Keratinocyte (primary cell): ENCODE measurements around the gene MRGPRF. TPM values are rescaled to one million over a fixed set of nuclear protein-coding genes. Genes with fewer than 3 reads are reported as not detected.
A peak's percentile ranks its signal among the peaks of the same experiment; 100 is the strongest.

ENCODE experiments used
- DNase-seq: peaks from one replicate; pipeline ENCODE4 v3.0.0-alpha.2; 2011; ENCODE audit warnings: low read depth, missing footprints, low spot score
- FAIRE-seq: peaks from 2 replicates; lab custom pipeline; 2011; peaks lifted over from hg19 to GRCh38; lab: Jason Lieb, UNC
- H2AFZ ChIP-seq: 2 replicates; pipeline ENCODE4 v1.6.0; 2012; ENCODE audit warnings: low read length, control low read depth, inconsistent platforms; ENCODE audit not compliant: control insufficient read depth
- H3K27ac ChIP-seq: 2 replicates; pipeline ENCODE4 v1.5.1; 2011; ENCODE audit warnings: low read length; ENCODE audit not compliant: control insufficient read depth, insufficient read depth
- H3K27me3 ChIP-seq: 3 replicates; pipeline ENCODE4 v1.6.0; 2011; ENCODE audit warnings: low read length; ENCODE audit not compliant: control insufficient read depth, insufficient read depth; ENCODE audit errors: extremely low read depth
- H3K36me3 ChIP-seq, 2 experiments: 2 replicates in 1 of 2; 3 replicates in 1 of 2; pipeline ENCODE4 v1.5.1; 2011; ENCODE audit warnings: low read length in 2 of 2, mild to moderate bottlenecking in 1 of 2; ENCODE audit not compliant: control insufficient read depth in 2 of 2, insufficient read depth in 2 of 2; ENCODE audit errors: extremely low read depth in 1 of 2
- H3K4me1 ChIP-seq: 3 replicates; pipeline ENCODE4 v1.5.1; 2011; ENCODE audit warnings: low read length; ENCODE audit not compliant: control insufficient read depth, insufficient read depth; ENCODE audit errors: extremely low read depth
- H3K4me2 ChIP-seq: 3 replicates; pipeline ENCODE4 v1.6.0; 2011; ENCODE audit warnings: low read depth, low read length; ENCODE audit not compliant: control insufficient read depth, insufficient read depth; ENCODE audit errors: extremely low read depth
- H3K4me3 ChIP-seq, 3 experiments: fragments of 200-600 bp in 1 of 3; sonication (generic) in 1 of 3; 2 replicates in 2 of 3; 3 replicates in 1 of 3; pipeline ENCODE4 v1.5.1; 2011 to 2016; ENCODE audit warnings: low read length in 3 of 3, mild to moderate bottlenecking in 3 of 3, control low read depth in 2 of 3, inconsistent platforms in 1 of 3, low read depth in 1 of 3, mixed read lengths in 1 of 3, mixed run types in 1 of 3, moderate library complexity in 1 of 3; ENCODE audit not compliant: control insufficient read depth in 2 of 3, insufficient read depth in 2 of 3; ENCODE audit errors: extremely low read depth in 1 of 3
- H3K79me2 ChIP-seq: 2 replicates; pipeline ENCODE4 v1.6.0; 2012; ENCODE audit warnings: low read length; ENCODE audit not compliant: control insufficient read depth, insufficient read depth
- H3K9ac ChIP-seq: 3 replicates; pipeline ENCODE4 v1.6.0; 2011; ENCODE audit warnings: low read length; ENCODE audit not compliant: control insufficient read depth, insufficient read depth; ENCODE audit errors: extremely low read depth
- H3K9me1 ChIP-seq: 3 replicates; pipeline ENCODE4 v1.6.0; 2011; ENCODE audit warnings: low read length; ENCODE audit not compliant: control insufficient read depth, insufficient read depth; ENCODE audit errors: extremely low read depth
- H3K9me3 ChIP-seq: 2 replicates; pipeline ENCODE4 v1.5.1; 2012; ENCODE audit warnings: low read depth, low read length; ENCODE audit not compliant: control insufficient read depth
- H4K20me1 ChIP-seq: 3 replicates; pipeline ENCODE4 v1.6.0; 2011; ENCODE audit warnings: low read length; ENCODE audit not compliant: control insufficient read depth, insufficient read depth; ENCODE audit errors: extremely low read depth
- EZH2 ChIP-seq: IDR thresholded peaks from one replicate; pipeline ENCODE4 v1.6.1; 2012; ENCODE audit warnings: inconsistent platforms, mild to moderate bottlenecking, low read length, moderate library complexity
- dilution Hi-C: fragments of 300-500 bp; cut with MboI; formaldehyde crosslinking; loops from one replicate; pipeline ENCODE4 v1.7.0; 2020; ENCODE audit warnings: low sequenced_read_pairs; ENCODE audit not compliant: extremely low pct_ligation_motif_present
- polyA plus RNA-seq, 5 experiments: library from polyadenylated mRNA; depleted of rRNA in 3 of 5; stranded (reverse) in 3 of 5; stranded (forward) in 1 of 5; unstranded in 1 of 5; fragments of >200 nt; gene quantifications; 1 replicate in 1 of 5; 2 replicates in 3 of 5; 3 replicates in 1 of 5; pipeline versions ENCODE4 v1.2.1 to v1.2.3, GENCODE V29; 2011 to 2012; ENCODE audit warnings: missing spikeins in 2 of 5, low read depth in 1 of 5, low replicate concordance in 1 of 5
- TF ChIP-seq, protein P1 (sequence below), 3 experiments: IDR thresholded peaks in 1 of 3; conservative IDR thresholded peaks in 1 of 3; optimal IDR thresholded peaks in 1 of 3; 2 replicates in 2 of 3; 3 replicates in 1 of 3; pipeline versions ENCODE3 to v1.5.1; 2011; ENCODE audit warnings: low read length in 3 of 3, mild to moderate bottlenecking in 3 of 3, moderate library complexity in 2 of 3, control low read depth in 1 of 3, inconsistent platforms in 1 of 3; ENCODE audit not compliant: insufficient read depth in 2 of 3; ENCODE audit errors: extremely low read depth in 1 of 3

Gene MRGPRF
- polyA plus RNA-seq, 1 donor (not counting 4 experiments of a cell fraction or from before 2014, with no cell fraction given), result not detected

DNA sequence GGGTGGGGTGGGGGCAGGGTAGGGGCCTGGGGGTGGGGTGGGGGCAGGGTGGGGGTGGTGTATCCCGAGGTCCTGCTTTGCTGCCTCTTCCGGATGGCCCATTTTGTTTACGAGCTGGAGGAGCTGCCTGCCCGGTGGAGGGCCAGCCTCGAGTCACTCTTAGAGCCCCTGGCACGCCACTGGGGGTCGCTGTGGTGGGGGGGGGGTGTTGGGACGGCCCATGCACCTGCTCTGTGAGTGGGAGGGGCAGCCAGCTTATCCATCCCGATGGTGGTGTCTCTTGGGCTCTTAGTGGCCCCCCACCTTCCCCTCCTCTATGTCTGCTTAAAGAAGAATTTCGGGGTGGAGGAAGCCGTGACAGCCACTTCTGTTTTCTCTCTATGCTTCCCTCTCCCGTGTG is 56.9 kb downstream of the MRGPRF start:
- no peak for TF ChIP-seq EZH2
- TF ChIP-seq, protein P1, sequence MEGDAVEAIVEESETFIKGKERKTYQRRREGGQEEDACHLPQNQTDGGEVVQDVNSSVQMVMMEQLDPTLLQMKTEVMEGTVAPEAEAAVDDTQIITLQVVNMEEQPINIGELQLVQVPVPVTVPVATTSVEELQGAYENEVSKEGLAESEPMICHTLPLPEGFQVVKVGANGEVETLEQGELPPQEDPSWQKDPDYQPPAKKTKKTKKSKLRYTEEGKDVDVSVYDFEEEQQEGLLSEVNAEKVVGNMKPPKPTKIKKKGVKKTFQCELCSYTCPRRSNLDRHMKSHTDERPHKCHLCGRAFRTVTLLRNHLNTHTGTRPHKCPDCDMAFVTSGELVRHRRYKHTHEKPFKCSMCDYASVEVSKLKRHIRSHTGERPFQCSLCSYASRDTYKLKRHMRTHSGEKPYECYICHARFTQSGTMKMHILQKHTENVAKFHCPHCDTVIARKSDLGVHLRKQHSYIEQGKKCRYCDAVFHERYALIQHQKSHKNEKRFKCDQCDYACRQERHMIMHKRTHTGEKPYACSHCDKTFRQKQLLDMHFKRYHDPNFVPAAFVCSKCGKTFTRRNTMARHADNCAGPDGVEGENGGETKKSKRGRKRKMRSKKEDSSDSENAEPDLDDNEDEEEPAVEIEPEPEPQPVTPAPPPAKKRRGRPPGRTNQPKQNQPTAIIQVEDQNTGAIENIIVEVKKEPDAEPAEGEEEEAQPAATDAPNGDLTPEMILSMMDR (optimal IDR thresholded peaks at IDR 0.05 in 1 of 3, IDR thresholded peaks at IDR 0.05 in 1 of 3, conservative IDR thresholded peaks at IDR 0.05 in 1 of 3; ENCODE audit: extremely low read depth in 1 of 3, insufficient read depth in 2 of 3, low read length in 3 of 3), result peak in 2 of 3 experiments; percentile 23 to 26
- FAIRE-seq, result no peak
- dilution Hi-C loops, result no loop called here
- H3K9me1 ChIP-seq, result no peaks in the 10 kb centered on the region
- no peaks in the 10 kb centered on the region for H4K20me1 ChIP-seq
- no peak overlapping the region for H3K4me3 ChIP-seq
- DNase-seq, result no peak
- no peaks in the 10 kb centered on the region for H3K79me2 ChIP-seq
- no peaks in the 10 kb centered on the region for H3K36me3 ChIP-seq
- no peak overlapping the region for H3K4me2 ChIP-seq
- no peaks in the 10 kb centered on the region for H3K9me3 ChIP-seq
- H2AFZ ChIP-seq, result no peak overlapping the region
- H3K9ac ChIP-seq, result no peak overlapping the region
- no peak overlapping the region for H3K27ac ChIP-seq
- H3K4me1 ChIP-seq, result peaks cover 4% of the 10 kb centered on the region
- no peaks in the 10 kb centered on the region for H3K27me3 ChIP-seq

GRCh38 chr11:68955607-68955958 is 57.5 kb downstream of the MRGPRF start:
- Histone ChIP-seq H3K27ac (no peak overlapping the region), H3K4me3 (no peak overlapping the region), H3K79me2 (no peaks in the 10 kb centered on the region), H3K4me2 (no peak overlapping the region), H3K9me1 (no peaks in the 10 kb centered on the region), H3K9me3 (no peaks in the 10 kb centered on the region), H2AFZ (no peak overlapping the region), H3K4me1 (peaks cover 4% of the 10 kb centered on the region), H3K9ac (no peak overlapping the region), H4K20me1 (no peaks in the 10 kb centered on the region), H3K36me3 (no peaks in the 10 kb centered on the region), H3K27me3 (no peaks in the 10 kb centered on the region)
- dilution Hi-C loops, result no loop called here
- no peak for FAIRE-seq
- DNase-seq, result no peak
- no peak for TF ChIP-seq EZH2
- TF ChIP-seq, protein P1 (optimal IDR thresholded peaks at IDR 0.05 in 1 of 3, IDR thresholded peaks at IDR 0.05 in 1 of 3, conservative IDR thresholded peaks at IDR 0.05 in 1 of 3; ENCODE audit: extremely low read depth in 1 of 3, insufficient read depth in 2 of 3, low read length in 3 of 3), result no peak
